ENCODE data around the gene ACTL10. TPM values are rescaled to one million over a fixed set of nuclear protein-coding genes. Genes with fewer than 3 reads are reported as not detected.

The ACTL10 gene
- 2.5 and 3.4 TPM in 2 replicates for total RNA-seq

GRCh38 chr20:33666293-33667244 is at the start of gene ACTL10:
Gene ACTL10 (plus strand): TSS chr20:33666943. CDS start chr20:33667498, 555 bp downstream.

GRCh38 chr20:33662172-33662571 is 4.6 kb upstream of the ACTL10 start, which contains the start of gene C20orf144:
Gene C20orf144 (plus strand): TSS chr20:33662327. CDS start chr20:33662346, 19 bp downstream.

GRCh38 chr20:33674294-33675135 is 7.8 kb downstream of the ACTL10 start, which contains the start of gene NECAB3:
Gene NECAB3 (minus strand): TSS chr20:33674428. CDS start chr20:33674352, 76 bp downstream.

GRCh38 chr20:33686100-33686983 is 19.6 kb downstream of the ACTL10 start, which contains the start of gene E2F1:
Gene E2F1 (minus strand): TSS chr20:33686385. CDS start chr20:33686264, 121 bp downstream.

Other genes with a start within 250 kb of the ACTL10 start
- gene SNTA1, start 223.2 kb upstream of the ACTL10 start, total RNA-seq: 8.4 and 11.5 TPM in 2 replicates
- 3.0 and 7.6 TPM in 2 replicates for gene CBFA2T2, start 176.8 kb upstream of the ACTL10 start, total RNA-seq
- 0.16 TPM in 1 of 2 replicates, not detected in the other for gene C20orf144, start 4.6 kb upstream of the ACTL10 start, total RNA-seq
- gene NECAB3, start 7.5 kb downstream of the ACTL10 start, total RNA-seq: 7.1 and 10.9 TPM in 2 replicates
- 3.2 and 5.3 TPM in 2 replicates for gene E2F1, start 19.4 kb downstream of the ACTL10 start, total RNA-seq
- 2.4 and 2.7 TPM in 2 replicates for gene PXMP4, start 53.4 kb downstream of the ACTL10 start, total RNA-seq
- gene ZNF341, start 65.1 kb downstream of the ACTL10 start, total RNA-seq: 1.6 and 1.9 TPM in 2 replicates
- 28.7 and 43.6 TPM in 2 replicates for gene CHMP4B, start 144.4 kb downstream of the ACTL10 start, total RNA-seq

Data from hair follicular keratinocyte (primary cell).